NCI-H128 (cell line): ENCODE measurements around the gene ABCB4.
"Not testable (repeated sequence)": the region's sequence is repeated elsewhere in the genome, so short reads cannot be mapped to it uniquely, and the experiment has no call there.

ENCODE experiments used
- DNase-seq: peaks from one replicate; lab custom pipeline; 2025; ENCODE audit not compliant: unreplicated experiment; lab: John Stamatoyannopoulos, UW

The ABCB4 gene

DNA sequence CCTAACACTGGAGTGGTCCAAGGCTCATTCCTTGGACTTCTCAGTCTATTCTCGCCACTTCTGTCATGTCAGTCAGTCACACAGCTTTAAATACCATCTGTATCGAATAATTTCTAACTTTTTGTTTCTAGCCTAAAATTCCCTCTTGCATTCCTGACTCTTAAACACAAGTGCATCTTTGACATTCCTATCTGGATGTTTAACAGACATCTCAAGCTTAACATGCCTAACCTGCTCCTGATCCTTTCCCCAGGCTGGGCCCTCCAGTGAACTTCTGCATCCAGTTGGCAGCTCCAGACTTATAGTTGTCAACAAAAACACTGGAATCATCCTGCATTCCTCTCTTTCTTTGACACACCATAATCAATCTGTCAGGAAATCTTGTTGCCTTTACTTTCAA lies 4.5 kb upstream of the ABCB4 start:
- no peak for DNase-seq

DNA sequence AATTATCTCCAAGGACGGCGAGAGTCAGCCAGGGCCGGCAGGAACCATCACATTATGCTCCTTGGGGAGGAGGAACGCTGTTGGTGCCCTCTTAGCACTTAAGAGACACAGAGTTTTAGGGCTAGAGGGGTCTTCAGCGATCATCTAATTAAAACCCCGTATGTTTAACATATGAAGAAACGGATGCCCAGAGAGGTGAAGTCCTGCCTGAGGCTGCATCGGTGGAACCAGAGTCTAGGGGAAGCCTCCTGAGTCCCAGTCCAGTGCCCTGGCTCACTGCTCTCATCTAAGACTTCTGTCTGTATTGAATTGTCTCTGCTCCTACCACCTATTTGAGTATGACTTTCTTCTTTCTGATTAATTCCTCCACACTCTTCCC lies 688 bp upstream of the ABCB4 start:
- DNase-seq = no peak

GRCh38 chr7:87474533-87475358 lies 734 bp downstream of the ABCB4 start:
- no peak for DNase-seq

DNA sequence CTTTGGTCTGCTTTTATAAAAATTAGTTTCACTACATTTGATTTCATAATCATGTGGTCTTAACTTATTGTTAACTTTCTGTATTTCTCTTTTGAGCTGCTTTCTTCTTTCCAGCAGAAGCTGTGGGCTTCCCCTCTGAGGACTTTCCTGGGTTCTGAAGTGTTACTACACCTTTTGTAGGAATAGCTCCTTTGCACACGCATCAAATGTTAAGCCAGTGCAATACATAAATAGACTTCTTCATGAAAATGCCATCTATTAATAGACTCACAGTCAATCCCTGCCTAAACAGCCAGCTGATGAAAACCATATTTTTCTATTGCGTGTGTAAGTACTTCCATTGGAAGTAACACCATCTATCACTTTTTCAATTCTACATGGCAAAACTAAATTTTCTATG lies 1.5 kb downstream of the ABCB4 start:
- DNase-seq = no peak

DNA sequence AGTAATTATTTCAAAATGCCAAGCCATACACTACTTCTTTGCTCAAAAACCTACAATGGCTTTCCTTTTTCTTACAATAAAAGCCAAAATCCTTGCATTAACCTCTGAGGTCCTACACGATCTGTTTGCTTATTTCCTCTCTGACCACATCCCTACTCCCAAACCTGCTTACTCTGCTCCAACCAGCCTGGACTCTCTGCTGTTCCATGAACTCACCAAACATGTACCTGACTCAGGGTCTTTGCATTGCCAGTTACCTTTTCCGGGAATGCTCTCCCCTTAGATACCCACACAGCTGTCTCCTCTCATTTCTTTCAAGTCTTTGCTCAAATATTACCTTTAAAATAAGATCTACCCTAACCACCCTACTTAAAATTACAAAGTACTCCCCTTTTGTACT lies 2.3 kb downstream of the ABCB4 start:
- DNase-seq = no peak

DNA sequence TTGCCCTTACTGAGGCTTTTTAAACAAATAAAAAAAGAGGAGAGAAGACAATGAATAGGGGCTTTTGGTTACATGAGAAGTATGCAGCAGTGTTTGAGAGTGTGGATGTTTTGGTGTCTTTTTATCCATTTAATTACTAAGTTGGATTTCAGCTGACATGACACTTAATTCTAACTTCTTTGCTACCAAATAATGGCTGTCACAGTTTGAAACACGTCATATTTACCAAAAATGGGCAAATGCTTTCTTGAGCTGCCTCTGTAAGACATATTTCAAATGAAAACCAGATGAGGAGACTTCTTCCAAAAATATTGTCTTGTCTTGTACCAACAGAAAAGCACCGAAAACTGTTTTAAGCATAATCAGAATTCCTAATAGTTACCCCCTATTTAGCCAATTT lies 4.0 kb downstream of the ABCB4 start:
- DNase-seq = no peak

GRCh38 chr7:87469204-87469603 lies 6.3 kb downstream of the ABCB4 start:
- not testable (repeated sequence) for DNase-seq

- DNase-seq = not testable (repeated sequence)
These were observed 10.0 kb downstream of the ABCB4 start for GRCh38 chr7:87465534-87465880.

DNA sequence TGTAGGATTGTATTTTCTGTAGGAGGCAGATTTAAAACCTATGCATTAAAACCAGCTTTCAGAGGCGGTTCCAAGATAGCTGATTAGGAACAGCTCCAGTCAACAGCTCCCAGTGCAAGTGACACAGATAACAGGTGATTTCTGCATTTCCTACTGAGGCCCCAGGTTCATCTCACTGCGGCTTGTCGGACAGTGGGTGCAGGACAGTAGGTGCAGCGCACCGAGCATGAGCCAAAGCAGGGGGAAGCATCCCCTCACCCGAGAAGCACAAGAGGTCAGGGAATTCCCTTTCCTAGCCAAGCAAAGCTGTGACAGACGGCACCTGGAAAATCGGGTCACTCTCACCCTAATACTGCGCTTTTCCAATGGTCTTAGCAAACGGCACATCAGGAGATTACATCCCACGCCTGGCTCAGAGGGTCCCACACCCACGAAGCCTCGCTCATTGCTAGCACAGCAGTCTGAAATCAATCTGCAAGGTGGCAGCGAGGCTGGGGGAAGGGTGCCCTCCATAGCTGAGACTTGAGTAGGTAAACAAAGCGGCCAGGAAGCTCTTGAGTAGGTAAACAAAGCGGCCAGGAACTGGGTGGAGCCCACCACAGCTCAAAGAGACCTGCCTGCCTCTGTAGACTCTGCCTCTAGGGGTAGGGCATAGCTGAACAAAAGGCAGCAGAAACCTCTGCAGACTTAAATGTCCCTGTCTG lies 10.5 kb downstream of the ABCB4 start:
- not testable (repeated sequence) for DNase-seq

DNA sequence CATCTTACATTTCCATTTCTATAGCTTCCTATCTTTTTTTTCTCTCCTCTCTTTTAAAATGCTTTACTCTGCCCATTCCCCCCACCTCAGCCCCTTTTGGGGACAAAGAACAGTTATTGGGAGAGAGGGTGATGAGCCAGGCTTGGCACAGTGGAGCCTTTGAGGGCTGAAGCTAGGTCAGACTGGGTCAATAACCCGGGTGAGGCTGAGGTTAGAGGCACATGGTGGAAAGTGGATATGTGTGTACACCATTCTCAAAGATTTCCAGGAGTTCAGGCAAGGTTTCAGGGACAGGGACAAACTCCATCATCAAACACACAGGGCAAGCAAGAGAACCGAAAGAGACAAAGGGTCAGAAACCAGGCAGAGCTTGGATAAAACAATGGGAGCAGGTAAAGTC lies 11.5 kb downstream of the ABCB4 start:
- DNase-seq = no peak

DNA sequence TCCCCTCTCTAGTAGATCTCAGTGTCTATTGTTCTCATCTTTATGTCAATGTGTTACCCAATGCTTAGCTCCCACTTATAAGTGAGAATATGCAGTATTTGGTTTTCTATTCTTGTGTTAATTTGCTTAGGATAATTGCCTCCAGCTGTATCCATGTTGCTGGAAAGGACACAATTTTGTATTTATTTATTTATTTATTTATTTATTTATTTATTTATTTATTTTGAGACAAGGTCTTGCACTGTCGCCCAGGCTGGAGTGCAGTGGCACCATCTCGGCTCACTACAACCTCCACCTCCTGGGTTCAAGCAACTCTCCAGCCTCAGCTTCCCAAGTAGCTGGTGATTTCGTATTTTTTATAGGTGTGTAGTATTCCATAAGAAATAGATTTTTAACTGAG lies 15.0 kb downstream of the ABCB4 start:
- not testable (repeated sequence) for DNase-seq

- DNase-seq = no peak
These were observed 15.5 kb downstream of the ABCB4 start for GRCh38 chr7:87459941-87460340.

DNA sequence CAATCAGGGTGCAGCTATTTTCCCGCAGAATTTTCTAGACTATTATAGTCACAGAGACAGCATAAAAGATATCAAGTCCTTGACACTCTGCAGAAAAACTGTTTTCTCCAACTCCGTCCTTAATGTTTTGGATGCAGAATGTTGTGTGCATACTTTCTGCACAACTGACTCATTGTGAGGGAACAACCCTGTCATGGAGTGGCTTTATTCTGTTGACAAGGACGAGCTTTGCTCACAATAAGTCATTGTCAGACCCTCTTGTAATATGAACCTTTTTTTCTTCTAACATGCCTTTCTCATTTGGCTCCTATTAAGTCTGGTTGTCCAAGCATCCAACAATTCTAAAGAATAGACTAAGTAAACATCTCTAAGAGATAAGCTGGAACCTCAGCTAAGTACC lies 17.3 kb downstream of the ABCB4 start:
- no peak for DNase-seq

DNA sequence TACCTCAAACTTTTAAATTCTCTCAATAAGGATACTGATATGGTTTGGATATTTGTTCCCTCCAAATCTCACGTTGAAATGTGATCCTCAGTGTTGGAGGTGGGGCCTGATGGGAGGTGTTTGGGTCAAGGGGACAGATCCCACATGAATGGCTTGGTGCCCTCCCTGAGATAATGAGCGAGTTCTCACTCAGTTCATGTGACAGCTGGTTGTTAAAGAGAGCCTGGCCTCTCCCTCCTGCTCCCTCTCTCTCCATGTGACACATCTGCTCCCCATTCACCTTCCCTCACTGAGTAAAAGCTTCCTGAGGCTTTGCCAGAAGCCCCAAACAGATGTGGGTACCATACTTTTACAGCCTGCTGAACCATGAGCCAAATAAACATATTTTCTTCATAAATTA lies 19.2 kb downstream of the ABCB4 start:
- no peak for DNase-seq

DNA sequence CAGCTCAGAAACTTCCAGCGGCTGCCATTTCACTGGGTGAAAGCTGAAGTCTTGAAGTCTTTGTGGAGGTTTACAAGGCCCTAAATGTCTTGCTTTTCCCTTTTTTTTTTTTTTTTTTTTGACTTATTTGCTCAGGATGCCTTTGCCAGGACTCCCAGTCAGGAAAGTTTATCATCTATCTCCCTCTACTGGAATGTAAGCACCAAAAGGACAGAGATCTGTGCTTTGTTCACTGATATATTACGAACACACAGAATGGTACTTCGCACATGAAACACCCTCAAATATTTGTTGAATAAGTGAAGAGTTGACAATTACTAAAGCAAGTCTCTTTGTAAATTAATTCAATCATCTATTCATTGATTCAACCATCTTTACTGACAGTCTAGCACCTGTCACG lies 23.2 kb downstream of the ABCB4 start:
- no peak for DNase-seq

DNA sequence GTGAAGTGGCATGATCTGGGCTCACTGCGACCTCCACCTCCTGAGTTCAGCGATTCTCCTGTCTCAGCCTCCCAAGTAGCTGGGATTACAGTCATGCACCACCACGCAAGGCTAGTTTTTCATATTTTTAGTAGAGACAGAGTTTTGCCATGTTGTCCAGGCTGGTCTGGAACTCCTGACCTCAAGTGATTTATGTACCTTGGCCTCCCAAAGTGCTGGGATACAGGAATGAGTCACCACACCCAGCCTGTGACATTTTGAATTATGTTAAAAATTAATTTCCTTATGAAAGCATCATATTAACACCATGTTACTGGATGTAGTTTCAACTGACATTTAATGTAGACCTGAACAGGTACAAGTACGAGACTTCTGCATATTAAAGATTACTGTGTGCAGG lies 24.3 kb downstream of the ABCB4 start:
- no peak for DNase-seq

DNA sequence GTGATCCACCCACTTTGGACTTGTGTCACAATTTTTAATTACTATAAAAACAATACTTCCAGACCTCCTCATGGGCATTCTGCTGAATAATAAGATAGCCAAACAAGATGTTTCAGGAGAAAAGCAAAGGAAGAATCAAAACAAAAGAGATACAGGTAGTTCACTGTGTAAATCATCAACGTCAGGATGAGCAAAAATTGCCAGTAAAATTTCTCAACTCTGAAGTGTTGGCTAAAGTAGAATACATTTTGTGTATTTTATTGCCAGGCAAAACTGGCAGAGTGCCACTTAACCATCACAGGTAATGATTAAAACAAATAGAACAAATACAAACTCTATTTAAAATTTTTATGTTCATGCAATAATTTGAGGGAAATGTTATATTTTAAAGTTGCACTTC lies 24.8 kb downstream of the ABCB4 start:
- DNase-seq = no peak

DNA sequence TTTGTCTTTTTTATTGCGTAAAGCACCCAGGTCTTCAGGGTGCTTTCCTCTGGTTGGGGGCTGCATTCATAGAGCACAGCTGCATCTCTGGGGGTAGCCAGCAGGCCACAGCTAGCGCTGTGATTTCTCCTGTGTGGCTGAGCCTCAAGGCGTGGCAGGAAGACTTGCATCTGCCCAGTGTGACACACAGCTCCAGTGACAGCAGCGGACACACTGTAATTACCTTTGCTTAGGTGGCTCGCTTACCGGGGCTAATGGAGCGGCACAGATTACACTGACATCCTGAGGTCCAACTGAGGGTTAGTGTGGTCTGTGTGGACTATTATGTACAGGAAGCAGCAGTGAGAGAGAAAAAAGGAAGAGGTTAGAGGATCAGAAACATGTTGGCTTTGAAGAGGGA lies 27.1 kb downstream of the ABCB4 start:
- DNase-seq = no peak

GRCh38 chr7:87447116-87447635 lies 28.3 kb downstream of the ABCB4 start:
- no peak for DNase-seq

DNA sequence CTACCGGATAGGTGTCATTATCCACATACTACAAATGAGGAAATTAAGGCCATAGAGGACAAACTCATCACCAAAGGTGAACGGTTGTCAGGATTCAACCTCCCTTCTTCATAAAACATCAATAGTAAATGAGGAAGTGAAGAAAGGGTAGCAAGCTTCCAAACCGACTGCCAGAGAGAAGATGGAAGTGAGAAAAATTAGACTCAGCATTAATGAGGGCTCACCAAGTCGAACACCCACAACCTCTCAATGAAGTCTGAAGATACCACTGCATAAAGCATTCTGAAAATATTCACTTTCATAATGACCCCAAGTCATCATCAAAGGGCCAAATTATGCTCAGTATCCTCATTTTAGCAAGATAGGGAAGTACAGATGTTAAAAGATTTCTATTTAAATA lies 29.6 kb downstream of the ABCB4 start:
- DNase-seq = no peak

- no peak for DNase-seq
These were observed 39.9 kb downstream of the ABCB4 start for GRCh38 chr7:87435546-87435945.

DNA sequence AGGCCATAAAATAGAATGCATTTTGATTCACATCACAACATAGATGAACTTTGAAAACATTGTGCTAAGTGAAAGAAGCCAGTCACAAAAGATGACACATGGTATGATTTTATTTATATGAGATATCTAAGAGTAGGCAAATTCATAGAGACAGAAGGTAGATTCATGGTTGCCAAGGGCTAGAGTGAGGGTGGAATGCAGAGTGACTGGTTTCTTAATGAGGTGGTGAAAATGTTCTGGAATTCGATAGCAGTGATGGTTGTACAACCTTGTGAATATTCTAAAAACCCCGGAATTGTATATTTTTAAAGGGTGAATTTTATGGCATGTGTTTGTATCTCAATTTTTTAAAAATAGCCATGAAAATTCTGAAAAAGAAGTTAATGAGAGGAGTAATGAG lies 42.9 kb downstream of the ABCB4 start:
- no peak for DNase-seq

DNA sequence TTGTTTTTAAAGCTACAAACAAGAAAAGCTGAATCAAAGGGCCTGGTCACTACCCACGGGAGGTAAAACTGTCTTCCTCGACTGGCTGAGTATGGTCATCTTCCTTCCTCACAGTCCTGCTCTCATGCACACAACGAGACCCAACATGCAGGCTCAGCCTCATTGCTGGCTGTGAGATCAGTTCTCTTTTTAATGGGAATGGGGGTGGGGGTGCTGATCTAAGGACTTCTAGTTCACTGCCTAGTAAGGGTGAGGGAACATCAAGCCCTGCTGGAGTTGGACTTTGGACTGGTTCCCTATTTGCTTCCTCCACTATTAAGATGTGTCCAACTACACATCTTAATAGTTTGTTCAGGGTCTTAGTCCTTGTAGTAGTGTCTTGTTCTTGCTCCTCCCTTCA lies 48.2 kb downstream of the ABCB4 start:
- DNase-seq = no peak
